HL-60 (cell line): Measurements from ENCODE around the gene DNAI2.

Experiments
- CTCF ChIP-seq: IDR thresholded peaks from one replicate; pipeline ENCODE4 v1.5.1; 2011; ENCODE audit warnings: low read length, control low read depth, inconsistent platforms; ENCODE audit not compliant: insufficient read depth
- POLR2AphosphoS5 ChIP-seq: IDR thresholded peaks from 2 replicates; pipeline ENCODE4 v1.6.1; 2012; ENCODE audit warnings: low read depth

- TF ChIP-seq CTCF (no peak), POLR2AphosphoS5 (no peak)
Measured at GRCh38 chr17:74362069-74362405, 88.0 kb downstream of the DNAI2 start.
